ENCODE results near the gene TINCR. TPM values are rescaled to one million over a fixed set of nuclear protein-coding genes. Genes with fewer than 3 reads are reported as not detected.

Gene TINCR
- total RNA-seq, 4 donors from 2014 or later, result 13.2 to 45.3 (median 22.7) TPM; not detected in 1

DNA sequence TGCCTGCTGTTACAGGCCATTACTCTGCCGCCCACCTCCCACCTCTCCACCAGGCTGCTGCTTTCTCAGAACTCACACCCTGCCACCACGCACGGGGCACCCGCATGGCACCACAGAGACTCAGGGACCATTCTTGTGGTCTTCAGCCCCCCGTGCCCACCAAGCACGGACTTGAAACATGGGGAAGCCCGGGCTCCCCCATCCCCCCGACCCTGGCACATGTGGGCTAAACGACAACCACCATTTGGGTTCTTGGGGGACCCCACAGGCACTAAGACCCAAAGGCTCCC, 23.1 kb upstream of the TINCR start:
- H3K36me3 ChIP-seq, result peaks cover 0 to 82% (median 42%) of the 10 kb centered on the region in 4 donors
- no peak overlapping the region for H3K27ac ChIP-seq

DNA sequence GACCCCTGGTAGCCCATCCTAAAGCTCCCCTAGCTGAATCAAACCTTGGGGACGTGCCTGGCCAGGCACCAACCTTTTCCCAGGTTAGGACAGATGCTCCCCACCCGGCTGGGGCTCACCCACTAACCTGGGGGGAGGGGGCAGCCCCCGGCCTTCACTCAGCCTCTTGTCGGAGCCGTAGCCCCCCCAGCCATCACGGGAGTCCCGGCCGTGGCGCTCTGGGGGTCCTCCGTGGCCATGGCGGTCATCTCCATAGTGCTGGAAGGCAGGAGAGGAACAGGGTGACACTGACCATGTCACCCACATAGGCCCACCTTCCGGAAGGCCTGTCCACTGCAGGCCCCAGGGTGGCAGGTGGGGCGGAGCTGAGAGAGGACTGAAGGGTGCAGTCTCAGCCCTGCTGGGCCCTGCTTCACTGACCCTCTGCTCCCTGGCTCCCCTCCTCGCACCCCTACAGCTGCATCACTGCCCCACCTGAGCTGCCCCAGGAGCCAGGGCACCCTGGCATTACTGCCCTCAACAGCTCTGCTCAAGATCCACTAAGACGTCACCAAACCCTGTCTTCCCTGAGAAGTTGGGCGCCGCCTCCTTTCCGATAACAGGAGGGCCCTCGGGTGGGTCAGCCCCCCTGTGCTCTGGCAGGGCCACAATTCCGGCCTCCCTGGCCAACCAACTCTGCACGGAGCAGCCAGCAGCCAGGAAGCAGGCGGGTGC, 22.6 kb upstream of the TINCR start:
- TF ChIP-seq POLR2AphosphoS5 (IDR thresholded peaks at IDR 0.05) (no peak), EP300 (IDR thresholded peaks at IDR 0.05; ENCODE audit: low read depth) (no peak), POLR2A (IDR thresholded peaks at IDR 0.05) (no peak)
- TF ChIP-seq, protein P1, sequence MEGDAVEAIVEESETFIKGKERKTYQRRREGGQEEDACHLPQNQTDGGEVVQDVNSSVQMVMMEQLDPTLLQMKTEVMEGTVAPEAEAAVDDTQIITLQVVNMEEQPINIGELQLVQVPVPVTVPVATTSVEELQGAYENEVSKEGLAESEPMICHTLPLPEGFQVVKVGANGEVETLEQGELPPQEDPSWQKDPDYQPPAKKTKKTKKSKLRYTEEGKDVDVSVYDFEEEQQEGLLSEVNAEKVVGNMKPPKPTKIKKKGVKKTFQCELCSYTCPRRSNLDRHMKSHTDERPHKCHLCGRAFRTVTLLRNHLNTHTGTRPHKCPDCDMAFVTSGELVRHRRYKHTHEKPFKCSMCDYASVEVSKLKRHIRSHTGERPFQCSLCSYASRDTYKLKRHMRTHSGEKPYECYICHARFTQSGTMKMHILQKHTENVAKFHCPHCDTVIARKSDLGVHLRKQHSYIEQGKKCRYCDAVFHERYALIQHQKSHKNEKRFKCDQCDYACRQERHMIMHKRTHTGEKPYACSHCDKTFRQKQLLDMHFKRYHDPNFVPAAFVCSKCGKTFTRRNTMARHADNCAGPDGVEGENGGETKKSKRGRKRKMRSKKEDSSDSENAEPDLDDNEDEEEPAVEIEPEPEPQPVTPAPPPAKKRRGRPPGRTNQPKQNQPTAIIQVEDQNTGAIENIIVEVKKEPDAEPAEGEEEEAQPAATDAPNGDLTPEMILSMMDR (IDR thresholded peaks at IDR 0.05), result no peak
- no peak overlapping the region for H3K4me3 ChIP-seq
- in situ Hi-C loops (cut with MboI; ENCODE audit: low pct_ligation_motif_present in 1 of 4, low pct_unique_long_range_greater_than_20kb in 1 of 4, low sequenced_read_pairs in 3 of 4) (loop anchor here in 1 of 4 donors (25.0 kb wide), 1 partner anchor 528 kb away; no protein-coding TSS in a partner anchor), intact Hi-C loops (cut with DNase I; ENCODE audit: low total_unique reads) (no loop called here)
- H3K9me3 ChIP-seq, result no peaks in the 10 kb centered on the region
- 95% methylated on average over 22 of the region's 22 CpGs; no CpG with 5 or more reads in 1 of the 2 donors for WGBS, 2 donors (ENCODE audit: low coverage in 1 of 2)
- no peak overlapping the region for H3K27ac ChIP-seq
- H3K27me3 ChIP-seq, result no peaks in the 10 kb centered on the region
- peaks cover 0 to 78% (median 40%) of the 10 kb centered on the region in 4 donors for H3K36me3 ChIP-seq
- peaks cover 3 to 11% (median 8%) of the 10 kb centered on the region in 4 donors for H3K4me1 ChIP-seq
- no peak for DNase-seq

More for the DNA sequence above, 23.1 kb upstream of the TINCR start:
- WGBS, 2 donors (ENCODE audit: low coverage in 1 of 2), result 96 to 100% methylated on average over 3 to 9 of the region's 9 CpGs
- in situ Hi-C loops (cut with MboI; ENCODE audit: low pct_ligation_motif_present in 1 of 4, low pct_unique_long_range_greater_than_20kb in 1 of 4, low sequenced_read_pairs in 3 of 4) (loop anchor here in 1 of 4 donors (25.0 kb wide), 1 partner anchor 529 kb away; no protein-coding TSS in a partner anchor), intact Hi-C loops (cut with DNase I; ENCODE audit: low total_unique reads) (no loop called here)
- Histone ChIP-seq H3K4me3 (no peak overlapping the region), H3K4me1 (peaks cover 3 to 8% (median 5%) of the 10 kb centered on the region in 4 donors), H3K27me3 (no peaks in the 10 kb centered on the region), H3K9me3 (no peaks in the 10 kb centered on the region)
- TF ChIP-seq POLR2A (IDR thresholded peaks at IDR 0.05) (no peak), POLR2AphosphoS5 (IDR thresholded peaks at IDR 0.05) (no peak), EP300 (IDR thresholded peaks at IDR 0.05; ENCODE audit: low read depth) (no peak)
- TF ChIP-seq, protein P1 (IDR thresholded peaks at IDR 0.05), result no peak
- DNase-seq, result no peak

DNA sequence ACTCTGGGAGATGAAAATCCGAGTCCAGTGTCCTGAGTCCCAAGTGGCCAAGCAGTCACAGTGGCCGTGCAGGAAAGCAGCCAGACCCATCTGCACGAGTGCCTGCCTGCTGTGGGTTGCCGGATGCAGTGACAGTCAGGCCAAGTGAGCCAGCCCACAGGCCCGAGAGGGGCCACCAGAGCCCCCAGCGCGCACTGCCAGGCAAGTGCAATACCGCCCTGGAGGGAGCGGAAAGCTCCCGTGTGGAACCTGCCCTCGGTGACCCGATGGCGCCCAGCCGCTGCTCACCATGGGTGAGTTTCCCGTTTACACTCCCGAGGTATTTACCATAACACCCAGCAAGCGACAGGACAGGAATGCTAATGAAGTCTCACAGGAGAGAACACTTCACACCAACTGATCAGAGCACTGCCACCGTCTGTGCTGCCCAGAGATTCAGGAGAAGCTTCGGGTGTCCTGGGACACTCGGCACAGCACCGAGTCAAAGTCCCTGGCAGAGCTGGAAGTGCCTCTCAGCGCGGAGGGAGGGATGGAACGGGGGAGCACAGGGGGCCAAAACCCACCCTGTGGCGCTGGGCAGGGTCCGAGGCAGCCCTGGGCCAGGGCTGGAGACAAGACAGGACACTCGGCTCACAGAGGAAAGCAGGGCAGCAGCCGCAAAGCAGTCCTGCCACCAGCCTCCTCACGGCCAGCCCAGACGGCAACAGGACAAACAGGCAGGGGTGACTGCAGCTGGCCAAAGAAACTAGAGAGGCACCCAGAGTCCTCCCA, 21.3 kb upstream of the TINCR start:
- no peaks in the 10 kb centered on the region for H3K27me3 ChIP-seq
- intact Hi-C loops (cut with DNase I; ENCODE audit: low total_unique reads), result no loop called here
- no peak for DNase-seq
- TF ChIP-seq POLR2A (IDR thresholded peaks at IDR 0.05) (no peak), POLR2AphosphoS5 (IDR thresholded peaks at IDR 0.05) (no peak), EP300 (IDR thresholded peaks at IDR 0.05; ENCODE audit: low read depth) (no peak)
- TF ChIP-seq, protein P1 (IDR thresholded peaks at IDR 0.05), result no peak
- H3K9me3 ChIP-seq, result no peaks in the 10 kb centered on the region
- no peak overlapping the region for H3K4me3 ChIP-seq
- peaks cover 0 to 66% (median 34%) of the 10 kb centered on the region in 4 donors for H3K36me3 ChIP-seq
- in situ Hi-C loops (cut with MboI; ENCODE audit: low pct_ligation_motif_present in 1 of 4, low pct_unique_long_range_greater_than_20kb in 1 of 4, low sequenced_read_pairs in 3 of 4), result loop anchor here in 1 of 4 donors (25.0 kb wide), 1 partner anchor 527 kb away; no protein-coding TSS in a partner anchor
- H3K27ac ChIP-seq, result no peak overlapping the region
- WGBS, 2 donors (ENCODE audit: low coverage in 1 of 2), result 86 to 87% methylated on average over 8 to 29 of the region's 30 CpGs
- peaks cover 3 to 11% (median 9%) of the 10 kb centered on the region in 4 donors for H3K4me1 ChIP-seq

DNA sequence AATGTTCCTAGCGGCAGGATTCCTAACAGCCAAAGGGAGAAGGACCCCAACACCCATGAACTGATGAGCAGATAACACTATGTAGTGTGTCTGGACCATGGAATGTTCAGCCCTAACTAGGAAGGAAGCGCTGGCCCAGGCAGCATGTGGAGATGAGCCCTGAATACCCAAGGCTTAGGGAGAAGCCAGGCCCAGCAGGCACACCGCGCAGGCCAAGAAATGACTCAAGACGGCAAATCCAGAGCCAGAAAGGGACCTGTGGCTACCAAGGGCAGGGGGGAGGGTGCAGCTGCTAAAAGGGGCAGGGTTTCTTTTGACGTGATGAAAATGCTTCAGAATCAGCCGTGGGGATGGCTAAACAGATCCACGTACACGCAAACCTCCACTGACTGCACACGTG, 20.7 kb upstream of the TINCR start:
- peaks cover 3 to 11% (median 9%) of the 10 kb centered on the region in 4 donors for H3K4me1 ChIP-seq
- 83 to 87% methylated on average over 2 to 10 of the region's 10 CpGs for WGBS, 2 donors (ENCODE audit: low coverage in 1 of 2)
- H3K36me3 ChIP-seq, result peaks cover 0 to 59% (median 31%) of the 10 kb centered on the region in 4 donors
- DNase-seq, result no peak
- H3K27me3 ChIP-seq, result no peaks in the 10 kb centered on the region
- no peaks in the 10 kb centered on the region for H3K9me3 ChIP-seq
- no peak overlapping the region for H3K4me3 ChIP-seq
- no peak overlapping the region for H3K27ac ChIP-seq
- intact Hi-C loops (cut with DNase I; ENCODE audit: low total_unique reads) (no loop called here), in situ Hi-C loops (cut with MboI; ENCODE audit: low pct_ligation_motif_present in 1 of 4, low pct_unique_long_range_greater_than_20kb in 1 of 4, low sequenced_read_pairs in 3 of 4) (loop anchor here in 1 of 4 donors (25.0 kb wide), 1 partner anchor 526 kb away; no protein-coding TSS in a partner anchor)
- TF ChIP-seq EP300 (IDR thresholded peaks at IDR 0.05; ENCODE audit: low read depth) (no peak), POLR2A (IDR thresholded peaks at IDR 0.05) (no peak), POLR2AphosphoS5 (IDR thresholded peaks at IDR 0.05) (no peak)
- TF ChIP-seq, protein P1 (IDR thresholded peaks at IDR 0.05), result no peak
